Hepatocyte (in vitro differentiated cells): ENCODE data around the gene FBLN1.

Experiments
- EZH2 ChIP-seq: fragments of 200-600 bp; sonication (generic); IDR thresholded peaks from 2 replicates; pipeline ENCODE4 v1.6.1; 2016; ENCODE audit warnings: antibody characterized with exemption, mild to moderate bottlenecking, borderline replicate concordance
- EZH2phosphoT487 ChIP-seq: fragments of 200-600 bp; sonication (generic); IDR thresholded peaks from one replicate; pipeline ENCODE4 v1.6.1; 2018; ENCODE audit warnings: antibody characterized with exemption, mild to moderate bottlenecking, low read depth, moderate library complexity; ENCODE audit not compliant: unreplicated experiment, severe bottlenecking
- TF ChIP-seq, protein P1 (sequence below): fragments of 200-600 bp; sonication (generic); IDR thresholded peaks from 2 replicates; pipeline ENCODE4 v1.5.1; 2016; ENCODE audit warnings: antibody characterized with exemption, mild to moderate bottlenecking; ENCODE audit not compliant: poor library complexity

DNA sequence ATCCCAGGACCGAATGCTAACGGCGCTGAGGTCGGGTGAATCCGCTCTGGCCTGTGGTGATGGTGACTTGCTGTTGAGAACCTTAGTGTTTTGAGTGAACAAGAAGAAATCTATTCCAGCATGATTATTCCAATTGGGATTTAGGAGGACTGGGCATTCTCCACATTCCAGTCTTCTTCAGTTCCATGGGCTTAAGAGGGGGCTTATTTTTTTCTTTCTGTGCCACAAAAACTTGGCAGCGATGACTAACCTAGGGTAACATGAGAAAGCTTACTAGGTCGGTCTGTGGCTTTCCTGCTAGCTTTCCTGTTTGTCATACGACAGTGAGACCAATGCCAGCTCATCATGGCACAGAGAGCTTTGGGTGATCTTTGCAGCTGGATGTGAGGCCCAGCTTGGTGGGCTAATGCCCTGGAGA lies 106.1 kb downstream of the FBLN1 start:
- TF ChIP-seq, protein P1, sequence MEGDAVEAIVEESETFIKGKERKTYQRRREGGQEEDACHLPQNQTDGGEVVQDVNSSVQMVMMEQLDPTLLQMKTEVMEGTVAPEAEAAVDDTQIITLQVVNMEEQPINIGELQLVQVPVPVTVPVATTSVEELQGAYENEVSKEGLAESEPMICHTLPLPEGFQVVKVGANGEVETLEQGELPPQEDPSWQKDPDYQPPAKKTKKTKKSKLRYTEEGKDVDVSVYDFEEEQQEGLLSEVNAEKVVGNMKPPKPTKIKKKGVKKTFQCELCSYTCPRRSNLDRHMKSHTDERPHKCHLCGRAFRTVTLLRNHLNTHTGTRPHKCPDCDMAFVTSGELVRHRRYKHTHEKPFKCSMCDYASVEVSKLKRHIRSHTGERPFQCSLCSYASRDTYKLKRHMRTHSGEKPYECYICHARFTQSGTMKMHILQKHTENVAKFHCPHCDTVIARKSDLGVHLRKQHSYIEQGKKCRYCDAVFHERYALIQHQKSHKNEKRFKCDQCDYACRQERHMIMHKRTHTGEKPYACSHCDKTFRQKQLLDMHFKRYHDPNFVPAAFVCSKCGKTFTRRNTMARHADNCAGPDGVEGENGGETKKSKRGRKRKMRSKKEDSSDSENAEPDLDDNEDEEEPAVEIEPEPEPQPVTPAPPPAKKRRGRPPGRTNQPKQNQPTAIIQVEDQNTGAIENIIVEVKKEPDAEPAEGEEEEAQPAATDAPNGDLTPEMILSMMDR = no peak
- TF ChIP-seq EZH2 = no peak
- no peak for TF ChIP-seq EZH2phosphoT487
